Prostate gland (tissue), 2 donors: Measurements from ENCODE around the gene TGM1. TPM values are rescaled to one million over a fixed set of nuclear protein-coding genes. Genes with fewer than 3 reads are reported as not detected.

Experiments
- DNase-seq: peaks from one replicate; pipeline ENCODE4 v3.0.0-alpha.2; 2019; ENCODE audit warnings: low spot score
- H3K27ac ChIP-seq, 2 donors: fragments of 200-600 bp; sonication (generic); 2 replicates each; pipeline ENCODE4 v1.5.1; 2017 to 2019
- H3K27me3 ChIP-seq: fragments of 200-600 bp; sonication (generic); replicated peaks from 2 replicates; pipeline ENCODE4 v1.5.1; 2019; ENCODE audit not compliant: insufficient read depth
- H3K36me3 ChIP-seq, 2 donors: fragments of 200-600 bp; sonication (generic); 1 replicate in 1 of 2; 2 replicates in 1 of 2; pipeline versions ENCODE4 v1.5.1 to v1.8.1; 2017 to 2019
- H3K4me1 ChIP-seq: fragments of 200-600 bp; sonication (generic); replicated peaks from 2 replicates; pipeline ENCODE4 v1.5.1; 2019
- H3K4me3 ChIP-seq, 2 donors: fragments of 200-600 bp; sonication (generic); 2 replicates each; pipeline ENCODE4 v1.5.1; 2017 to 2019
- H3K9me3 ChIP-seq: fragments of 200-600 bp; sonication (generic); 2 replicates; pipeline ENCODE4 v1.5.1; 2017
- POLR2A ChIP-seq: fragments of 450-650 bp; IDR thresholded peaks from one replicate; pipeline ENCODE4 v1.6.1; 2016; ENCODE audit warnings: antibody characterized with exemption, mild to moderate bottlenecking
- POLR2AphosphoS5 ChIP-seq: sonication (generic); formaldehyde crosslinking; IDR thresholded peaks from one replicate; pipeline ENCODE4 v1.6.1; 2017; ENCODE audit warnings: antibody characterized with exemption
- WGBS: methylation state at CpG from one replicate; pipeline ENCODE4 v1.1.5; 2018; 5-methylcytosine and 5-hydroxymethylcytosine counted together
- intact Hi-C: fragments of 100-400 bp; cut with DNase I; formaldehyde crosslinking; loops from one replicate; pipeline ENCODE4 v1.14.2; 2022
- total RNA-seq, 2 donors: library from RNA; depleted of rRNA; stranded (reverse); fragments of >200 nt; gene quantifications; one replicate each; pipeline ENCODE4 v1.1.0, GENCODE V29; 2016
- TF ChIP-seq, protein P1 (sequence below), 4 experiments: fragments of 200-600 bp in 2 of 4; fragments of 450-650 bp in 2 of 4; sonication (generic) in 2 of 4; IDR thresholded peaks; 1 replicate in 3 of 4; 2 replicates in 1 of 4; pipeline ENCODE4 v1.5.1; 2016 to 2019; ENCODE audit warnings: antibody characterized with exemption in 4 of 4, mild to moderate bottlenecking in 2 of 4, moderate library complexity in 2 of 4

The TGM1 gene
- total RNA-seq, 2 donors from 2014 or later = 6.6 to 11.4 TPM

DNA sequence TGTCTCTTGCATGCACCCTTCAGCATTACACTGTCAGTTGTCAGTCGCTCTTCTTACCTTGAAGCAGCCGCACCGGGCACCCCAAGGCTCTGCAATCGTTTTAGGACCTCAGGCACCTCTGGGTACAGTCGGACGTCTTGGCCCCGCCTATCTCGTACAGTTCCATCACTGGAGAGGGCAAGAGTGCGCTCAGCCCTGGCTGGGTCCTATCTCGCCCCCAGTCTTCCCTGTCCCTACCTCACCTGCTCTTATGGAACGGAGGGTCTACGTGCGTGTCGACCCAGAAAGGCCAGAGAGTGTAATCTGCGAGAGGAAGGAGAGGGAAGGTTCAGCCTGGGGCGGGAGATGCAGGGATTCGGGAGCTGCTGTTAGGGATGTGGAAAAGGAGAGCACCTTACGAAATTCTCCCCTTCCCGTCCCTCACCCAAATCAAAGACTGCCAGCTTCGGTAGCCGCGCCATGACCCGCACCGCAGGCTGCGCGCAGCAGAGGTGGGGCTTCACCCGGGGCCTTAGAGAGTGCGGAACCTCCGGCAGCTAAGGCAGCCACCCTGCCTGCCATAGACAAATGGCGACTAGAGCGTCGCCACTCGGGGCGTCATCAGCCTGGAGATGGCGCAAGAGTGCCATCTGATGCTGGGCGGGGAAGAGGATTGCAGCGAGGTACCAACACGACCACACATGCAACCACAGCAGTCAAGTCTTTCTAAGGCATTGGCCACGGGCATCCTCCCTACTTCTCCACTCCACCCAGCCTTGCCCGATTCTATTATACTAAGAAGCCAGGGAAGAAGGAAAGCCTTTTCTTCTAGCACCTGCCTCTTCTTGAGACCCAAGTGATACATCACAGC lies 47.3 kb downstream of the TGM1 start, which contains the start of gene MDP1:
Gene MDP1, minus strand, starts transcription at position 572 of the 850 bp plus-strand sequence. Its CDS starts 111 bp downstream, at position 461.
- peak; percentile 82 for DNase-seq
- WGBS = under 1% methylated on average over 40 of the region's 40 CpGs
- no peaks in the 10 kb centered on the region for H3K36me3 ChIP-seq

DNA sequence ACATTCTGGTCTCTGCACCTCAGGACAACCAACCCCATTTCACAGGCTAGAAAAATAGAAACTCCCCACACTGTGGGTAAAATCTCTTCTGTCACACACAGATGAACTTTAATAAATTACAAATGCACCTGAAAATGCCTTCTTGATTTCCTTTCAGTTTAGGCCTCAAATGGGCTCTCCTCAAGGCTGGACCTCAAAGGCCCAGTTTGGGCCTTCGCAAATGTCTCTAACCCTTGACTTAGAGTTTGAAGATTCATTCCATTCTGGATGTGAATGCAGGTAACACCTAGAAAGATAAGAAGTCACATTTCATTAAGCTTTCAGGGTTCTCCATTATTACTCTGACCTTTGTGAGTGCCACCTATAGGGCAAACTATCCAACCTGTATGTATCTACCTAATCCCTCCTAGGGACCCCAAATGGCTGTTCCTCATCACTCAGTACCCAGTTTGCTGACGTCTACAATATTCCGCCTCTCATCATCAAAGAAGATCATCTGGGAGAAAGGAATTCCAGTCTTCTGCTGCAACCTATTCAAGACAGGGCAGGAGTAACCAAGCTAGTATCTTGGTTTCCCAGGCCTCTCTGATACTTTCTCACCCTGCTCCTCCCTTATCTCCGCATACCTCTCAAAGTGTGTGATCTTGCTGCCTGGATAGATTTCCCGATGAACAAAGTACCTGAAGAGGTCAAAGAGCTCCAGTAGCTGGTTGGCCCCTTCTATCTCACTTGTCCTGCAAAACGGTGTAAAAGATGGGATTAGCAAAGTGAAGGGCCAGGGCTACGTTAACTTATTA lies 48.9 kb downstream of the TGM1 start:
- intact Hi-C loops = no loop called here
- Histone ChIP-seq H3K27ac (peak overlapping the region; percentile 91 to 93), H3K4me3 (no peak overlapping the region), H3K27me3 (no peaks in the 10 kb centered on the region), H3K4me1 (no peaks in the 10 kb centered on the region), H3K9me3 (no peaks in the 10 kb centered on the region), H3K36me3 (no peaks in the 10 kb centered on the region)
- TF ChIP-seq, protein P1, sequence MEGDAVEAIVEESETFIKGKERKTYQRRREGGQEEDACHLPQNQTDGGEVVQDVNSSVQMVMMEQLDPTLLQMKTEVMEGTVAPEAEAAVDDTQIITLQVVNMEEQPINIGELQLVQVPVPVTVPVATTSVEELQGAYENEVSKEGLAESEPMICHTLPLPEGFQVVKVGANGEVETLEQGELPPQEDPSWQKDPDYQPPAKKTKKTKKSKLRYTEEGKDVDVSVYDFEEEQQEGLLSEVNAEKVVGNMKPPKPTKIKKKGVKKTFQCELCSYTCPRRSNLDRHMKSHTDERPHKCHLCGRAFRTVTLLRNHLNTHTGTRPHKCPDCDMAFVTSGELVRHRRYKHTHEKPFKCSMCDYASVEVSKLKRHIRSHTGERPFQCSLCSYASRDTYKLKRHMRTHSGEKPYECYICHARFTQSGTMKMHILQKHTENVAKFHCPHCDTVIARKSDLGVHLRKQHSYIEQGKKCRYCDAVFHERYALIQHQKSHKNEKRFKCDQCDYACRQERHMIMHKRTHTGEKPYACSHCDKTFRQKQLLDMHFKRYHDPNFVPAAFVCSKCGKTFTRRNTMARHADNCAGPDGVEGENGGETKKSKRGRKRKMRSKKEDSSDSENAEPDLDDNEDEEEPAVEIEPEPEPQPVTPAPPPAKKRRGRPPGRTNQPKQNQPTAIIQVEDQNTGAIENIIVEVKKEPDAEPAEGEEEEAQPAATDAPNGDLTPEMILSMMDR (IDR thresholded peaks at IDR 0.05) = no peak
- TF ChIP-seq POLR2AphosphoS5 (no peak), POLR2A (no peak)
- WGBS = 92% methylated on average over 7 of the region's 7 CpGs
- DNase-seq = no peak

More for the DNA sequence above, 47.3 kb downstream of the TGM1 start, which contains the start of gene MDP1:
- no peaks in the 10 kb centered on the region for H3K9me3 ChIP-seq
- no peaks in the 10 kb centered on the region for H3K4me1 ChIP-seq
- H3K27ac ChIP-seq = peak within 1 kb of the TSS; percentile 83 to 88
- TF ChIP-seq POLR2AphosphoS5 = peak; percentile 92
- TF ChIP-seq POLR2A = peak; percentile 68
- TF ChIP-seq, protein P1 (IDR thresholded peaks at IDR 0.05) = peak in 3 of 4 experiments; percentile 64 to 72 (median 64)
- no peaks in the 10 kb centered on the region for H3K27me3 ChIP-seq
- intact Hi-C loops = loop anchor here (1.0 kb wide), 1 partner anchor 16 kb away; no protein-coding TSS in a partner anchor
- peak within 1 kb of the TSS; percentile 51 to 68 for H3K4me3 ChIP-seq

DNA sequence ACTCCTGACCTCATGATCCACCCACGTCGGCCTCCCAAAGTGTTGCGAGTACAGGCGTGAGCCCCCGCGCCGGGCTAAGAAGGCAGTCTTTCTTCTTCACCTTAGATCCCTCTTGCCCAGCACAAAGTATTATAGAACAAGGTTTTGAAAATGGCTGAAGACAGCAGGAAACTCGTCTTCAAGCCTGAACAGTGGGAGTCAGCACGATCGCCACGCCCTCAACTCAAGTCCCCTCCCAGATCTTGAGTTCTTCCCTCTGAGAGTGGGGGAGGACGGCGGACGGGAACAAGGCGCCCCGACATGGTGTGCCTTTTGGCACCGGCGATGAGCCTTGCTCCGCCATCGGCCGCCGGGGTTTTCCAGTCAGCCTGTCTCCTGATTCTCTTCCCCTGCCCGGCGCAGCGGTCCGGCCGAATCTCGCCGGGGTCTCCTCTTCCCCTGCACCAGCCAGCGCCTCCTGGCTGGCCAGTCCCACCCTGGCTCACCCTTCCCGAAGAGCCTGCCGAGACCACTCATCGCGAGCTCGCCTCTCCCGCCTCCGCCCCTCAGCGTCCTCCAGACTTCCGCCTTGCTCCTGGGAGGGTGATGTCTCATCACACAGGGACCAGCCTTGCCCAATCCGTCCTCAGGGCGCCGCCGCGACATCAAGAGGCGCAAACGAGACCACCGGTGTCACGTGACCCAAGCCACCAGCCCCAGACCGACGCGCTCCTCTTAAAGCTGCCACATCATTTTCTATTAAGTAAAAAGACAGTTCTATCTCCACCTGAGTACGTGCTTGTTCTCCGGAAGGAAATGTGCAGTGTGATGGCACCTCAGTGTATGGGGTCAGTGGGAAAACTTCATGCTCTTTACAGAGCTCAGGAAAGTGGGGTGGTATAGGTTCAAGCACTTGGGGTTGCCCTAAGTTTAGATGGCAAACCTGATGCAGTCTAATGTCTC lies 49.8 kb downstream of the TGM1 start, which contains the start of gene CHMP4A:
Gene CHMP4A, minus strand, starts transcription at position 565 of the 942 bp plus-strand sequence. Its CDS starts 49 bp downstream, at position 516.
- Histone ChIP-seq H3K27me3 (no peaks in the 10 kb centered on the region), H3K27ac (peak within 1 kb of the TSS; percentile 91 to 93), H3K4me3 (peak within 1 kb of the TSS; percentile 64 to 65), H3K36me3 (no peaks in the 10 kb centered on the region), H3K4me1 (no peaks in the 10 kb centered on the region), H3K9me3 (no peaks in the 10 kb centered on the region)
- DNase-seq = peak; percentile 94
- TF ChIP-seq, protein P1 (IDR thresholded peaks at IDR 0.05) = peak in 3 of 4 experiments; percentile 10 to 50 (median 44)
- peak; percentile 94 for TF ChIP-seq POLR2A
- TF ChIP-seq POLR2AphosphoS5 = peak; percentile 97
- intact Hi-C loops = no loop called here
- 1% methylated on average over 53 of the region's 53 CpGs for WGBS

DNA sequence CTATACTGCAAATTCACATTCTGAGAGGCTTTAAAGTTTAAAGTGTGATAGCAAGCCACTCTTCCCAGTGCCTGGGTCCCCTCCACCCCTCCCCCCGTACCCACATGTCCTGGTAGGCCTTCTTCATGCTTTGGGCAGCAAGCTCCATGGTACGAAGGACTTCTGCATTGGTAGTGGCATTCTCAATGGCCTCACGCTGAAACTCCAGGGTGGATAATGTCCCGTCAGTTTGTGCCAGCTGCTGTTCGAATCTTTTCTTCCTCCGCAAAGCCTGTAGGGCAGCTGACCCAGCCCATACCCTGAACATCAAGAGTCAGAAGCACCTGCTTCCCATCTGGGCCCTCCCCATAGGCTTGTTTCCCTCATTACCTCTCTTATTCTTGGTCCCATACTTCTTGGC lies 51.7 kb downstream of the TGM1 start:
- Histone ChIP-seq H3K27ac (no peak overlapping the region), H3K4me1 (no peaks in the 10 kb centered on the region), H3K27me3 (no peaks in the 10 kb centered on the region), H3K9me3 (no peaks in the 10 kb centered on the region), H3K4me3 (no peak overlapping the region), H3K36me3 (no peaks in the 10 kb centered on the region)
- DNase-seq = no peak
- TF ChIP-seq, protein P1 (IDR thresholded peaks at IDR 0.05) = no peak
- TF ChIP-seq POLR2A = no peak
- TF ChIP-seq POLR2AphosphoS5 = no peak
- intact Hi-C loops = no loop called here
- 97% methylated on average over 6 of the region's 6 CpGs for WGBS
